K562 (cell line): ENCODE measurements around the gene CNTN5. TPM values are rescaled to one million over a fixed set of nuclear protein-coding genes. Genes with fewer than 3 reads are reported as not detected.

ENCODE experiments used
- ATAC-seq: fragments of 200-7000 bp; cut with Tn5 transposase; 3 replicates; pipeline ENCODE4 v1.9.1; 2020; ENCODE audit warnings: moderate library complexity
- BruUV-seq: library from RNA; stranded (reverse); fragments of 400-500 nt; replicated peaks from 2 replicates; lab custom pipeline; 2021; lab: Mats Ljungman, UMichigan
- CTCF ChIA-PET: fragments of 300-600 bp; formaldehyde crosslinking; extraction: SDS; loops from one replicate; lab custom pipeline; 2021; ENCODE audit warnings: low intra/inter-chr PET ratio; lab: Yijun Ruan, JAX
- POLR2A ChIA-PET: fragments of 300-600, 350-650 bp; sonication (Branson Sonifier 250); formaldehyde crosslinking; extraction: SDS; loops from one replicate; lab custom pipeline; 2021; ENCODE audit warnings: antibody characterized with exemption, inconsistent platforms; lab: Yijun Ruan, JAX
- DNase-seq, 4 experiments: peaks; one replicate each; pipeline versions ENCODE4 v3.0.0 to v3.0.0-alpha.2; 2011 to 2018; ENCODE audit warnings: low spot score in 3 of 4, mixed read lengths in 3 of 4; ENCODE audit errors: extremely low read depth in 1 of 4
- FAIRE-seq: peaks from 2 replicates; lab custom pipeline; 2011; peaks lifted over from hg19 to GRCh38; lab: Jason Lieb, UNC
- H2AFZ ChIP-seq: 2 replicates; pipeline ENCODE4 v1.6.0; 2011; ENCODE audit warnings: low read depth, low read length, control low read depth, inconsistent platforms
- H3K27ac ChIP-seq: fragments of 200-600 bp; 3 replicates; pipeline ENCODE4 v1.8.0; 2011; ENCODE audit warnings: low read depth, mild to moderate bottlenecking, control low read depth, inconsistent platforms, low read length, moderate library complexity, mixed read lengths; ENCODE audit errors: extremely low read depth
- H3K27me3 ChIP-seq, 2 experiments: fragments of 300-600 bp in 1 of 2; 2 replicates in 1 of 2; 3 replicates in 1 of 2; pipeline versions ENCODE4 v1.6.0 to v1.8.0; 2011; ENCODE audit warnings: inconsistent platforms in 2 of 2, low read length in 2 of 2, mild to moderate bottlenecking in 1 of 2, mixed read lengths in 1 of 2, moderate library complexity in 1 of 2; ENCODE audit not compliant: control insufficient read depth in 2 of 2, insufficient read depth in 2 of 2
- H3K36me3 ChIP-seq: fragments of 300-600 bp; 3 replicates; pipeline ENCODE4 v1.8.0; 2011; ENCODE audit warnings: mild to moderate bottlenecking, low read length, inconsistent platforms; ENCODE audit not compliant: control insufficient read depth, insufficient read depth
- H3K4me1 ChIP-seq, 2 experiments: fragments of 200-600 bp in 1 of 2; replicated peaks in 1 of 2; 2 replicates in 1 of 2; 3 replicates in 1 of 2; pipeline versions ENCODE4 v1.5.1 to v1.8.0; 2011; ENCODE audit warnings: inconsistent platforms in 2 of 2, low read length in 2 of 2, mild to moderate bottlenecking in 1 of 2, mixed read lengths in 1 of 2, moderate library complexity in 1 of 2; ENCODE audit not compliant: control insufficient read depth in 2 of 2, insufficient read depth in 2 of 2
- H3K4me2 ChIP-seq: 2 replicates; pipeline ENCODE4 v1.6.1; 2011; ENCODE audit warnings: low read length, control low read depth, inconsistent platforms, mixed read lengths; ENCODE audit not compliant: insufficient read depth
- H3K4me3 ChIP-seq: fragments of 200-600 bp; sonication (generic), shearing (Covaris generic); 2 replicates; pipeline ENCODE4 v1.5.1; 2016; ENCODE audit warnings: control low read depth, inconsistent platforms
- H3K79me2 ChIP-seq: fragments of 200-600 bp; 3 replicates; pipeline ENCODE4 v1.8.0; 2011; ENCODE audit warnings: low read length, inconsistent platforms; ENCODE audit not compliant: control insufficient read depth, insufficient read depth
- H3K9ac ChIP-seq, 2 experiments: 2 replicates each; pipeline versions ENCODE4 v1.6.0 to v1.6.1; 2011; ENCODE audit warnings: low read depth in 2 of 2, low read length in 2 of 2, control low read depth in 1 of 2, inconsistent platforms in 1 of 2, mild to moderate bottlenecking in 1 of 2, mixed read lengths in 1 of 2; ENCODE audit not compliant: insufficient read depth in 1 of 2
- H3K9me1 ChIP-seq: one replicate; pipeline ENCODE4 v1.6.0; 2011; ENCODE audit warnings: inconsistent platforms, mild to moderate bottlenecking, low read length, moderate library complexity; ENCODE audit not compliant: control insufficient read depth, insufficient read depth
- H3K9me3 ChIP-seq: replicated peaks from 2 replicates; pipeline ENCODE4 v1.5.1; 2011; ENCODE audit warnings: low read depth, low read length, inconsistent platforms; ENCODE audit not compliant: control insufficient read depth, insufficient read depth
- H4K20me1 ChIP-seq: replicated peaks from 2 replicates; pipeline ENCODE4 v1.6.1; 2011; ENCODE audit warnings: low read length, inconsistent platforms, mixed read lengths; ENCODE audit not compliant: control insufficient read depth, insufficient read depth
- AFF1 ChIP-seq, 2 experiments: fragments of 450-650 bp; IDR thresholded peaks; 2 replicates each; pipeline ENCODE4 v1.6.1; 2018; ENCODE audit warnings: mild to moderate bottlenecking in 2 of 2, low read depth in 1 of 2; ENCODE audit not compliant: partially characterized antibody in 2 of 2
- MNT ChIP-seq, 2 experiments: fragments of 450-650 bp; conservative IDR thresholded peaks; 2 replicates each; pipeline ENCODE4 v1.6.1; 2017; ENCODE audit warnings: mild to moderate bottlenecking in 2 of 2, moderate library complexity in 2 of 2
- SMAD2 ChIP-seq: fragments of 150-350 bp; IDR thresholded peaks from 2 replicates; pipeline ENCODE4 v1.6.1; 2014; ENCODE audit warnings: low read depth, mild to moderate bottlenecking, low read length
- ZNF282 ChIP-seq: sonication (generic); formaldehyde crosslinking; IDR thresholded peaks from 2 replicates; pipeline ENCODE4 v1.8.1; 2023; ENCODE audit warnings: missing genetic modification reagents
- WGBS: fragments of 100-300 bp; shearing (Covaris generic); methylation state at CpG from one replicate; pipeline ENCODE4 v1.1.6; 2016; ENCODE audit warnings: low coverage, mixed read lengths; ENCODE audit not compliant: insufficient coverage; ENCODE audit errors: missing lambda C conversion rate; 5-methylcytosine and 5-hydroxymethylcytosine counted together
- in situ Hi-C: fragments of 300-500 bp; cut with MboI; formaldehyde crosslinking; loops from 4 replicates; pipeline ENCODE4 v1.15.0; 2018; ENCODE audit warnings: inconsistent platforms, mixed read lengths
- intact Hi-C: fragments of 100-400 bp; cut with micrococcal nuclease; formaldehyde crosslinking; loops from 2 replicates; pipeline ENCODE4 v1.14.2; 2022
- polyA plus RNA-seq, 8 experiments: library from polyadenylated mRNA; depleted of rRNA in 4 of 8; stranded (reverse) in 5 of 8; unstranded in 3 of 8; fragments of >200 nt; fragmentation: Nextera tagmentation in 2 of 8; fragmentation: Illumina TruSeq in 1 of 8; extraction: Ambion mirVana in 2 of 8; extraction: Trizol in 1 of 8; gene quantifications; 2 replicates each; pipeline versions ENCODE4 v1.2.1 to v1.2.3, GENCODE V29; 2011 to 2014; ENCODE audit warnings: inconsistent platforms in 1 of 8, missing spikeins in 1 of 8
- total RNA-seq, 7 experiments: library from RNA; depleted of rRNA in 6 of 7; stranded (reverse); fragments of >200 nt in 6 of 7; fragmentation: Illumina TruSeq in 2 of 7; extraction: Trizol in 2 of 7; gene quantifications; 2 replicates each; pipeline versions ENCODE4 v1.2.1 to v1.2.3, GENCODE V29; 2011 to 2021; ENCODE audit warnings: low replicate concordance in 1 of 7
- TF ChIP-seq, protein P1 (sequence below): sonication (generic); formaldehyde crosslinking; IDR thresholded peaks from 2 replicates; pipeline ENCODE4 v1.8.0; 2022; ENCODE audit warnings: mild to moderate bottlenecking, missing genetic modification reagents
- TF ChIP-seq, protein P2 (sequence below): fragments of 450-650 bp; IDR thresholded peaks from 2 replicates; pipeline ENCODE4 v1.6.1; 2016; ENCODE audit warnings: mild to moderate bottlenecking
- TF ChIP-seq, protein P3 (sequence below): fragments of 250-450 bp; sonication (Bioruptor Pico); IDR thresholded peaks from 2 replicates; pipeline ENCODE4 v1.8.0; 2022; ENCODE audit warnings: inconsistent platforms, mild to moderate bottlenecking, moderate library complexity, borderline replicate concordance

Gene CNTN5
- total and polyA plus RNA-seq, 9 of the 15 experiments (the other 6 are each of a cell fraction or from before 2014, with no cell fraction given): 0.03 TPM; not detected in 8

GRCh38 chr11:100396266-100396665 lies 1375.5 kb downstream of the CNTN5 start:
- Histone ChIP-seq H3K4me3 (no peak overlapping the region), H3K4me2 (no peak overlapping the region), H3K36me3 (no peaks in the 10 kb centered on the region), H3K4me1 (no peaks in the 10 kb centered on the region), H3K9ac (no peak overlapping the region), H2AFZ (no peak overlapping the region), H4K20me1 (no peaks in the 10 kb centered on the region), H3K9me1 (no peaks in the 10 kb centered on the region), H3K9me3 (no peaks in the 10 kb centered on the region), H3K27me3 (no peaks in the 10 kb centered on the region), H3K79me2 (no peaks in the 10 kb centered on the region), H3K27ac (no peak overlapping the region)
- POLR2A ChIA-PET: no interaction called here
- no peak for FAIRE-seq
- 5% methylated on average over 3 of the region's 3 CpGs for WGBS
- no TSS peak for BruUV-seq
- intact Hi-C loops (no loop called here), in situ Hi-C loops (no loop called here)
- no peak for ATAC-seq
- DNase-seq: no peak
- CTCF ChIA-PET: no interaction called here
- TF ChIP-seq ZNF282 (no peak), AFF1 (IDR thresholded peaks at IDR 0.05; ENCODE audit: low read depth in 1 of 2, partially characterized antibody in 2 of 2) (no peak), MNT (conservative IDR thresholded peaks at IDR 0.05) (no peak), SMAD2 (no peak)
- TF ChIP-seq, protein P1, sequence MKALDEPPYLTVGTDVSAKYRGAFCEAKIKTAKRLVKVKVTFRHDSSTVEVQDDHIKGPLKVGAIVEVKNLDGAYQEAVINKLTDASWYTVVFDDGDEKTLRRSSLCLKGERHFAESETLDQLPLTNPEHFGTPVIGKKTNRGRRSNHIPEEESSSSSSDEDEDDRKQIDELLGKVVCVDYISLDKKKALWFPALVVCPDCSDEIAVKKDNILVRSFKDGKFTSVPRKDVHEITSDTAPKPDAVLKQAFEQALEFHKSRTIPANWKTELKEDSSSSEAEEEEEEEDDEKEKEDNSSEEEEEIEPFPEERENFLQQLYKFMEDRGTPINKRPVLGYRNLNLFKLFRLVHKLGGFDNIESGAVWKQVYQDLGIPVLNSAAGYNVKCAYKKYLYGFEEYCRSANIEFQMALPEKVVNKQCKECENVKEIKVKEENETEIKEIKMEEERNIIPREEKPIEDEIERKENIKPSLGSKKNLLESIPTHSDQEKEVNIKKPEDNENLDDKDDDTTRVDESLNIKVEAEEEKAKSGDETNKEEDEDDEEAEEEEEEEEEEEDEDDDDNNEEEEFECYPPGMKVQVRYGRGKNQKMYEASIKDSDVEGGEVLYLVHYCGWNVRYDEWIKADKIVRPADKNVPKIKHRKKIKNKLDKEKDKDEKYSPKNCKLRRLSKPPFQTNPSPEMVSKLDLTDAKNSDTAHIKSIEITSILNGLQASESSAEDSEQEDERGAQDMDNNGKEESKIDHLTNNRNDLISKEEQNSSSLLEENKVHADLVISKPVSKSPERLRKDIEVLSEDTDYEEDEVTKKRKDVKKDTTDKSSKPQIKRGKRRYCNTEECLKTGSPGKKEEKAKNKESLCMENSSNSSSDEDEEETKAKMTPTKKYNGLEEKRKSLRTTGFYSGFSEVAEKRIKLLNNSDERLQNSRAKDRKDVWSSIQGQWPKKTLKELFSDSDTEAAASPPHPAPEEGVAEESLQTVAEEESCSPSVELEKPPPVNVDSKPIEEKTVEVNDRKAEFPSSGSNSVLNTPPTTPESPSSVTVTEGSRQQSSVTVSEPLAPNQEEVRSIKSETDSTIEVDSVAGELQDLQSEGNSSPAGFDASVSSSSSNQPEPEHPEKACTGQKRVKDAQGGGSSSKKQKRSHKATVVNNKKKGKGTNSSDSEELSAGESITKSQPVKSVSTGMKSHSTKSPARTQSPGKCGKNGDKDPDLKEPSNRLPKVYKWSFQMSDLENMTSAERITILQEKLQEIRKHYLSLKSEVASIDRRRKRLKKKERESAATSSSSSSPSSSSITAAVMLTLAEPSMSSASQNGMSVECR (CRISPR knock-in tag): no peak
- TF ChIP-seq, protein P2, sequence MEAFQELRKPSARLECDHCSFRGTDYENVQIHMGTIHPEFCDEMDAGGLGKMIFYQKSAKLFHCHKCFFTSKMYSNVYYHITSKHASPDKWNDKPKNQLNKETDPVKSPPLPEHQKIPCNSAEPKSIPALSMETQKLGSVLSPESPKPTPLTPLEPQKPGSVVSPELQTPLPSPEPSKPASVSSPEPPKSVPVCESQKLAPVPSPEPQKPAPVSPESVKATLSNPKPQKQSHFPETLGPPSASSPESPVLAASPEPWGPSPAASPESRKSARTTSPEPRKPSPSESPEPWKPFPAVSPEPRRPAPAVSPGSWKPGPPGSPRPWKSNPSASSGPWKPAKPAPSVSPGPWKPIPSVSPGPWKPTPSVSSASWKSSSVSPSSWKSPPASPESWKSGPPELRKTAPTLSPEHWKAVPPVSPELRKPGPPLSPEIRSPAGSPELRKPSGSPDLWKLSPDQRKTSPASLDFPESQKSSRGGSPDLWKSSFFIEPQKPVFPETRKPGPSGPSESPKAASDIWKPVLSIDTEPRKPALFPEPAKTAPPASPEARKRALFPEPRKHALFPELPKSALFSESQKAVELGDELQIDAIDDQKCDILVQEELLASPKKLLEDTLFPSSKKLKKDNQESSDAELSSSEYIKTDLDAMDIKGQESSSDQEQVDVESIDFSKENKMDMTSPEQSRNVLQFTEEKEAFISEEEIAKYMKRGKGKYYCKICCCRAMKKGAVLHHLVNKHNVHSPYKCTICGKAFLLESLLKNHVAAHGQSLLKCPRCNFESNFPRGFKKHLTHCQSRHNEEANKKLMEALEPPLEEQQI: no peak
- TF ChIP-seq, protein P3, sequence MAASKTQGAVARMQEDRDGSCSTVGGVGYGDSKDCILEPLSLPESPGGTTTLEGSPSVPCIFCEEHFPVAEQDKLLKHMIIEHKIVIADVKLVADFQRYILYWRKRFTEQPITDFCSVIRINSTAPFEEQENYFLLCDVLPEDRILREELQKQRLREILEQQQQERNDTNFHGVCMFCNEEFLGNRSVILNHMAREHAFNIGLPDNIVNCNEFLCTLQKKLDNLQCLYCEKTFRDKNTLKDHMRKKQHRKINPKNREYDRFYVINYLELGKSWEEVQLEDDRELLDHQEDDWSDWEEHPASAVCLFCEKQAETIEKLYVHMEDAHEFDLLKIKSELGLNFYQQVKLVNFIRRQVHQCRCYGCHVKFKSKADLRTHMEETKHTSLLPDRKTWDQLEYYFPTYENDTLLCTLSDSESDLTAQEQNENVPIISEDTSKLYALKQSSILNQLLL (CRISPR knock-in tag): no peak
